Tibial artery (tissue), 4 donors: ENCODE measurements around the gene SLC12A5.
A peak's percentile ranks its signal among the peaks of the same experiment; 100 is the strongest.
"Not testable (repeated sequence)": the region's sequence is repeated elsewhere in the genome, so short reads cannot be mapped to it uniquely, and the experiment has no call there.

ENCODE experiments used
- DNase-seq, 2 donors: peaks; one replicate each; pipeline ENCODE4 v3.0.0-alpha.2; 2019
- H3K27ac ChIP-seq, 2 donors: fragments of 200-600 bp; sonication (generic) in 1 of 2; 1 replicate in 1 of 2; 2 replicates in 1 of 2; pipeline ENCODE4 v1.5.1; 2018 to 2019; ENCODE audit warnings: mild to moderate bottlenecking in 1 of 2
- H3K27me3 ChIP-seq, 2 donors: fragments of 200-600 bp; sonication (generic) in 1 of 2; one replicate each; pipeline versions ENCODE4 v1.5.1 to v1.6.0; 2016 to 2019
- H3K36me3 ChIP-seq, 3 donors: fragments of 200-600 bp; sonication (generic) in 2 of 3; one replicate each; pipeline ENCODE4 v1.5.1; 2016 to 2019; ENCODE audit warnings: mild to moderate bottlenecking in 2 of 3
- H3K4me1 ChIP-seq, 4 donors: fragments of 200-600 bp; sonication (generic) in 2 of 4; 1 replicate in 3 of 4; 2 replicates in 1 of 4; pipeline ENCODE4 v1.5.1; 2016 to 2019
- H3K4me3 ChIP-seq, 2 donors: fragments of 200-600 bp; sonication (generic) in 1 of 2; 1 replicate in 1 of 2; 2 replicates in 1 of 2; pipeline ENCODE4 v1.5.1; 2018 to 2019; ENCODE audit warnings: mild to moderate bottlenecking in 2 of 2
- H3K9me3 ChIP-seq, 3 donors: fragments of 200-600 bp; sonication (generic) in 1 of 3; one replicate each; pipeline ENCODE4 v1.5.1; 2016 to 2019
- intact Hi-C: fragments of 100-400 bp; cut with DNase I; formaldehyde crosslinking; loops from one replicate; pipeline ENCODE4 v1.15.0; 2023; ENCODE audit warnings: low total_unique reads
- TF ChIP-seq, protein P1 (sequence below), 2 experiments: fragments of 200-600 bp in 1 of 2; fragments of 450-650 bp in 1 of 2; IDR thresholded peaks; one replicate each; pipeline ENCODE4 v1.5.1; 2017 to 2019; ENCODE audit warnings: antibody characterized with exemption in 2 of 2, mild to moderate bottlenecking in 1 of 2, moderate library complexity in 1 of 2

Gene SLC12A5

GRCh38 chr20:46089167-46089416 is 60.1 kb downstream of the SLC12A5 start:
- no peaks in the 10 kb centered on the region for H3K27me3 ChIP-seq
- H3K9me3 ChIP-seq = no peaks in the 10 kb centered on the region
- H3K4me3 ChIP-seq = peak overlapping the region; percentile 74 to 87
- H3K27ac ChIP-seq = peak overlapping the region; percentile 97
- DNase-seq = no peak
- TF ChIP-seq, protein P1, sequence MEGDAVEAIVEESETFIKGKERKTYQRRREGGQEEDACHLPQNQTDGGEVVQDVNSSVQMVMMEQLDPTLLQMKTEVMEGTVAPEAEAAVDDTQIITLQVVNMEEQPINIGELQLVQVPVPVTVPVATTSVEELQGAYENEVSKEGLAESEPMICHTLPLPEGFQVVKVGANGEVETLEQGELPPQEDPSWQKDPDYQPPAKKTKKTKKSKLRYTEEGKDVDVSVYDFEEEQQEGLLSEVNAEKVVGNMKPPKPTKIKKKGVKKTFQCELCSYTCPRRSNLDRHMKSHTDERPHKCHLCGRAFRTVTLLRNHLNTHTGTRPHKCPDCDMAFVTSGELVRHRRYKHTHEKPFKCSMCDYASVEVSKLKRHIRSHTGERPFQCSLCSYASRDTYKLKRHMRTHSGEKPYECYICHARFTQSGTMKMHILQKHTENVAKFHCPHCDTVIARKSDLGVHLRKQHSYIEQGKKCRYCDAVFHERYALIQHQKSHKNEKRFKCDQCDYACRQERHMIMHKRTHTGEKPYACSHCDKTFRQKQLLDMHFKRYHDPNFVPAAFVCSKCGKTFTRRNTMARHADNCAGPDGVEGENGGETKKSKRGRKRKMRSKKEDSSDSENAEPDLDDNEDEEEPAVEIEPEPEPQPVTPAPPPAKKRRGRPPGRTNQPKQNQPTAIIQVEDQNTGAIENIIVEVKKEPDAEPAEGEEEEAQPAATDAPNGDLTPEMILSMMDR (IDR thresholded peaks at IDR 0.05) = no peak
- intact Hi-C loops = no loop called here
- no peaks in the 10 kb centered on the region for H3K36me3 ChIP-seq
- peaks cover 0 to 53% (median 42%) of the 10 kb centered on the region in 4 donors for H3K4me1 ChIP-seq

GRCh38 chr20:46089417-46090388 is 60.7 kb downstream of the SLC12A5 start, which contains the start of gene NCOA5:
TSS of gene NCOA5 (minus strand) at chr20:46089962. CDS start at chr20:46079424, 10,538 bp downstream.
- TF ChIP-seq, protein P1 (IDR thresholded peaks at IDR 0.05) = no peak
- peak; percentile 95 to 98 for DNase-seq
- Histone ChIP-seq H3K27me3 (no peaks in the 10 kb centered on the region), H3K27ac (peak within 1 kb of the TSS; percentile 97), H3K36me3 (no peaks in the 10 kb centered on the region), H3K4me3 (peak within 1 kb of the TSS; percentile 74 to 87), H3K9me3 (no peaks in the 10 kb centered on the region), H3K4me1 (peaks cover 0 to 47% (median 39%) of the 10 kb centered on the region in 4 donors)
- intact Hi-C loops = loop anchor here (10.0 kb wide), 1 partner anchor 265 kb away; no protein-coding TSS in a partner anchor

DNA sequence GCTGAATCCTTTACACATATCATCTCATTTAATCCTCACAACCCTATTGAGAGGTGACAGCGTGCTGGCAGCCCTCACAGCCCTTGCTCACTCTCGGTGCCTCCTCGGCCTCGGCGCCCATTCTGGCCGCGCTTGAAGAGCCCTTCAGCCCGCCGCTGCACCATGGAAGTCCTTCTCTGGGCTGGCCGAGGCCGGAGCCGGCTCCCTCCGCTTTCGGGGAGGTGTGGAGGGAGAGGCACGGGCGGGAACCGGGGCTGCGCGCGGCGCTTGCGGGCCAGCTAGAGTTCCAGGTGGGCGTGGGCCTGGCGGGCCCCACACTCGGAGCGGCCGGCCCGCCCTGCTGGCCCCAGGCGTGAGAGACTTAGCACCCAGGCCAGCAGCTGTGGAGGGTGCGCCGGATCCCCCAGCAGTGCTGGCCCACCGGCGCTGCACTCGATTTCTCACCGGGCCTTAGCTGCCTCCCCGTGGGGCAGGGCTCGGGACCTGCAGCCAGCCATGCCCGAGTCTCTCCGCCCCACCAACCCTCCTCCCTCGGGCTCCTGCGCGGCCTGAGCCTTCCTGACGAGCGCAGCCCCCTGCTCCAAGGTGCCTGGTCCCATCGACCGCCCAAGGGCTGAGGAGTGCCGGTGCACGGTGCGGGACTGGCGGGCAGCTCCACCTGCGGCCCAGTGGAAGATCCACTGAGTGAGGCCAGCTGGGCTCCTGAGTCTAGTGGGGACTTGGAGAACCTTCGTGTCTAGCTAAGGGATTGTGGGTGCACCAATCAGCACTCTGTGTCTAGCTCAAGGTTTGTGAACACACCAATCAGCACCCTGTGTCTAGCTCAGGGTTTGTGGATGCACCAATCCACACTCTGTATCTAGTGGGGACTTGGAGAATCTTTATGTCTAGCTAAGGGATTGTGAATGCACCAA is 62.9 kb downstream of the SLC12A5 start:
- DNase-seq, H3K9me3 ChIP-seq, H3K27ac ChIP-seq, H3K36me3 ChIP-seq, H3K4me3 ChIP-seq, H3K27me3 ChIP-seq: not testable (repeated sequence)
- intact Hi-C loops = loop anchor here (10.0 kb wide), 1 partner anchor 263 kb away; no protein-coding TSS in a partner anchor
- H3K4me1 ChIP-seq = peaks cover 0 to 25% (median 21%) of the 10 kb centered on the region in 4 donors

GRCh38 chr20:46093531-46093930 is 64.5 kb downstream of the SLC12A5 start:
- Histone ChIP-seq H3K27me3 (peaks cover 0 to 4% of the 10 kb centered on the region in 2 donors), H3K27ac (no peak overlapping the region), H3K4me1 (peaks cover 0 to 9% (median 7%) of the 10 kb centered on the region in 4 donors), H3K9me3 (no peaks in the 10 kb centered on the region), H3K36me3 (no peaks in the 10 kb centered on the region), H3K4me3 (no peak overlapping the region)
- intact Hi-C loops = loop anchor here (10.0 kb wide), 1 partner anchor 261 kb away; no protein-coding TSS in a partner anchor
- TF ChIP-seq, protein P1 (IDR thresholded peaks at IDR 0.05) = no peak
- no peak for DNase-seq

- DNase-seq = no peak
- Histone ChIP-seq H3K4me1 (peaks cover 0 to 3% (median 0%) of the 10 kb centered on the region in 4 donors), H3K4me3 (no peak overlapping the region), H3K27ac (no peak overlapping the region), H3K36me3 (no peaks in the 10 kb centered on the region), H3K9me3 (no peaks in the 10 kb centered on the region), H3K27me3 (peaks cover 0 to 41% of the 10 kb centered on the region in 2 donors)
- intact Hi-C loops = loop anchor here (10.0 kb wide), 1 partner anchor 255 kb away; no protein-coding TSS in a partner anchor
- TF ChIP-seq, protein P1 (IDR thresholded peaks at IDR 0.05) = no peak
Measured at GRCh38 chr20:46099491-46100287, 70.7 kb downstream of the SLC12A5 start.

GRCh38 chr20:46100444-46100843 is 71.4 kb downstream of the SLC12A5 start:
- H3K4me3 ChIP-seq, intact Hi-C loops, H3K9me3 ChIP-seq, H3K4me1 ChIP-seq, DNase-seq, H3K36me3 ChIP-seq, H3K27ac ChIP-seq: not testable (repeated sequence)
- H3K27me3 ChIP-seq = peaks cover 0 to 46% of the 10 kb centered on the region in 2 donors
